Hepatocyte (in vitro differentiated cells): Measurements from ENCODE around the gene XPR1.

Experiments
- EZH2 ChIP-seq: fragments of 200-600 bp; sonication (generic); IDR thresholded peaks from 2 replicates; pipeline ENCODE4 v1.6.1; 2016; ENCODE audit warnings: antibody characterized with exemption, mild to moderate bottlenecking, borderline replicate concordance
- EZH2phosphoT487 ChIP-seq: fragments of 200-600 bp; sonication (generic); IDR thresholded peaks from one replicate; pipeline ENCODE4 v1.6.1; 2018; ENCODE audit warnings: antibody characterized with exemption, mild to moderate bottlenecking, low read depth, moderate library complexity; ENCODE audit not compliant: unreplicated experiment, severe bottlenecking
- TF ChIP-seq, protein P1 (sequence below): fragments of 200-600 bp; sonication (generic); IDR thresholded peaks from 2 replicates; pipeline ENCODE4 v1.5.1; 2016; ENCODE audit warnings: antibody characterized with exemption, mild to moderate bottlenecking; ENCODE audit not compliant: poor library complexity

- TF ChIP-seq, protein P1, sequence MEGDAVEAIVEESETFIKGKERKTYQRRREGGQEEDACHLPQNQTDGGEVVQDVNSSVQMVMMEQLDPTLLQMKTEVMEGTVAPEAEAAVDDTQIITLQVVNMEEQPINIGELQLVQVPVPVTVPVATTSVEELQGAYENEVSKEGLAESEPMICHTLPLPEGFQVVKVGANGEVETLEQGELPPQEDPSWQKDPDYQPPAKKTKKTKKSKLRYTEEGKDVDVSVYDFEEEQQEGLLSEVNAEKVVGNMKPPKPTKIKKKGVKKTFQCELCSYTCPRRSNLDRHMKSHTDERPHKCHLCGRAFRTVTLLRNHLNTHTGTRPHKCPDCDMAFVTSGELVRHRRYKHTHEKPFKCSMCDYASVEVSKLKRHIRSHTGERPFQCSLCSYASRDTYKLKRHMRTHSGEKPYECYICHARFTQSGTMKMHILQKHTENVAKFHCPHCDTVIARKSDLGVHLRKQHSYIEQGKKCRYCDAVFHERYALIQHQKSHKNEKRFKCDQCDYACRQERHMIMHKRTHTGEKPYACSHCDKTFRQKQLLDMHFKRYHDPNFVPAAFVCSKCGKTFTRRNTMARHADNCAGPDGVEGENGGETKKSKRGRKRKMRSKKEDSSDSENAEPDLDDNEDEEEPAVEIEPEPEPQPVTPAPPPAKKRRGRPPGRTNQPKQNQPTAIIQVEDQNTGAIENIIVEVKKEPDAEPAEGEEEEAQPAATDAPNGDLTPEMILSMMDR, result no peak
- TF ChIP-seq EZH2 (no peak), EZH2phosphoT487 (no peak)
These were observed 542 bp upstream of the XPR1 start for GRCh38 chr1:180631194-180631765.
